ENCODE results near the gene COQ5.
"Not testable (repeated sequence)": the region's sequence is repeated elsewhere in the genome, so short reads cannot be mapped to it uniquely, and the experiment has no call there.

Gene COQ5

GRCh38 chr12:120537856-120538220 lies 8.9 kb upstream of the COQ5 start:
- Histone ChIP-seq H3K4me3 (peak overlapping the region; percentile 1), H3K9me3 (no peaks in the 10 kb centered on the region), H3K4me1 (peaks cover 26% of the 10 kb centered on the region), H3K27me3 (ENCODE audit: low read depth) (no peaks in the 10 kb centered on the region), H3K36me3 (replicated peaks) (peaks cover 13% of the 10 kb centered on the region)
- in situ Hi-C loops (cut with MboI; ENCODE audit: low sequenced_read_pairs), result no loop called here
- DNase-seq (ENCODE audit: low spot score in 2 of 2), result peak in 1 of 2 experiments; percentile 65

GRCh38 chr12:120536064-120536791 lies 7.3 kb upstream of the COQ5 start:
- peaks cover 13% of the 10 kb centered on the region for H3K36me3 ChIP-seq (replicated peaks)
- peaks cover 26% of the 10 kb centered on the region for H3K4me1 ChIP-seq
- no peaks in the 10 kb centered on the region for H3K9me3 ChIP-seq

GRCh38 chr12:120534703-120535655 lies 6.0 kb upstream of the COQ5 start:
- H3K4me1 ChIP-seq, result peaks cover 26% of the 10 kb centered on the region
- H3K9me3 ChIP-seq, result no peaks in the 10 kb centered on the region
- DNase-seq (ENCODE audit: low spot score in 2 of 2), result peak; percentile 44 to 72
- H3K27me3 ChIP-seq (ENCODE audit: low read depth), result no peaks in the 10 kb centered on the region
- peak overlapping the region; percentile 67 for H3K4me3 ChIP-seq
- peaks cover 13% of the 10 kb centered on the region for H3K36me3 ChIP-seq (replicated peaks)
- in situ Hi-C loops (cut with MboI; ENCODE audit: low sequenced_read_pairs), result no loop called here

More at GRCh38 chr12:120536064-120536791, 7.3 kb upstream of the COQ5 start:
- in situ Hi-C loops (cut with MboI; ENCODE audit: low sequenced_read_pairs), result no loop called here
- Histone ChIP-seq H3K4me3 (peak overlapping the region; percentile 67), H3K27me3 (ENCODE audit: low read depth) (no peaks in the 10 kb centered on the region)
- no peak for DNase-seq (ENCODE audit: low spot score in 2 of 2)

- in situ Hi-C loops (cut with MboI; ENCODE audit: low sequenced_read_pairs), result no loop called here
Measured at GRCh38 chr12:120534203-120534702, 5.3 kb upstream of the COQ5 start, which contains the start of gene RNF10. Gene RNF10, plus strand, starts transcription at chr12:120534356. Its CDS starts 456 bp downstream, at chr12:120534812.

GRCh38 chr12:120532701-120533238 lies 3.8 kb upstream of the COQ5 start:
- Histone ChIP-seq H3K4me1 (peaks cover 26% of the 10 kb centered on the region), H3K4me3 (no peak overlapping the region), H3K36me3 (replicated peaks) (peaks cover 8% of the 10 kb centered on the region), H3K27me3 (ENCODE audit: low read depth) (no peaks in the 10 kb centered on the region), H3K9me3 (no peaks in the 10 kb centered on the region)
- DNase-seq (ENCODE audit: low spot score in 2 of 2), result no peak
- in situ Hi-C loops (cut with MboI; ENCODE audit: low sequenced_read_pairs), result no loop called here

More at GRCh38 chr12:120534203-120534702, 5.3 kb upstream of the COQ5 start, which contains the start of gene RNF10:
- H3K4me1 ChIP-seq, result peaks cover 32% of the 10 kb centered on the region
- no peaks in the 10 kb centered on the region for H3K27me3 ChIP-seq (ENCODE audit: low read depth)
- DNase-seq (ENCODE audit: low spot score in 2 of 2), result peak; percentile 79 to 83
- peaks cover 12% of the 10 kb centered on the region for H3K36me3 ChIP-seq (replicated peaks)
- no peaks in the 10 kb centered on the region for H3K9me3 ChIP-seq
- H3K4me3 ChIP-seq, result peak within 1 kb of the TSS; percentile 67

- H3K9me3 ChIP-seq; DNase-seq (ENCODE audit: low spot score in 2 of 2); in situ Hi-C loops (cut with MboI; ENCODE audit: low sequenced_read_pairs); H3K36me3 ChIP-seq (replicated peaks); H3K27me3 ChIP-seq (ENCODE audit: low read depth); H3K4me1 ChIP-seq: not testable (repeated sequence)
- peak overlapping the region; percentile 77 for H3K4me3 ChIP-seq
Measured at GRCh38 chr12:120530418-120530761, 1.4 kb upstream of the COQ5 start.

GRCh38 chr12:120529641-120530417 lies 871 bp upstream of the COQ5 start:
- no peaks in the 10 kb centered on the region for H3K9me3 ChIP-seq
- in situ Hi-C loops (cut with MboI; ENCODE audit: low sequenced_read_pairs), result no loop called here
- peak overlapping the region; percentile 77 for H3K4me3 ChIP-seq
- peak; percentile 59 to 85 for DNase-seq (ENCODE audit: low spot score in 2 of 2)
- H3K36me3 ChIP-seq (replicated peaks), result peaks cover 3% of the 10 kb centered on the region; the same call in 1 of the 2 replicates
- no peaks in the 10 kb centered on the region for H3K27me3 ChIP-seq (ENCODE audit: low read depth)
- peaks cover 10% of the 10 kb centered on the region for H3K4me1 ChIP-seq

GRCh38 chr12:120522568-120522967 lies 6.4 kb downstream of the COQ5 start:
- in situ Hi-C loops (cut with MboI; ENCODE audit: low sequenced_read_pairs), result no loop called here
- Histone ChIP-seq H3K4me3 (no peak overlapping the region), H3K4me1 (no peaks in the 10 kb centered on the region; the same call in 1 of the 2 replicates), H3K36me3 (replicated peaks) (peaks cover 10% of the 10 kb centered on the region), H3K27me3 (ENCODE audit: low read depth) (no peaks in the 10 kb centered on the region), H3K9me3 (no peaks in the 10 kb centered on the region)
- no peak for DNase-seq (ENCODE audit: low spot score in 2 of 2)

- H3K4me1 ChIP-seq; H3K4me3 ChIP-seq; in situ Hi-C loops (cut with MboI; ENCODE audit: low sequenced_read_pairs); DNase-seq (ENCODE audit: low spot score in 2 of 2); H3K27me3 ChIP-seq (ENCODE audit: low read depth); H3K9me3 ChIP-seq: not testable (repeated sequence)
- peaks cover 29% of the 10 kb centered on the region for H3K36me3 ChIP-seq (replicated peaks)
Measured at GRCh38 chr12:120519324-120519723, 9.6 kb downstream of the COQ5 start.

- no peak for DNase-seq (ENCODE audit: low spot score in 2 of 2)
- peaks cover 37% of the 10 kb centered on the region for H3K36me3 ChIP-seq (replicated peaks)
- no peak overlapping the region for H3K4me3 ChIP-seq
- in situ Hi-C loops (cut with MboI; ENCODE audit: low sequenced_read_pairs), result no loop called here
- H3K27me3 ChIP-seq (ENCODE audit: low read depth), result no peaks in the 10 kb centered on the region
- H3K9me3 ChIP-seq, result no peaks in the 10 kb centered on the region
- no peaks in the 10 kb centered on the region; the same call in 1 of the 2 replicates for H3K4me1 ChIP-seq
Measured at GRCh38 chr12:120515496-120515895, 13.5 kb downstream of the COQ5 start.

- H3K27me3 ChIP-seq (ENCODE audit: low read depth), result no peaks in the 10 kb centered on the region
- no peaks in the 10 kb centered on the region; the same call in 1 of the 2 replicates for H3K4me1 ChIP-seq
- peaks cover 42% of the 10 kb centered on the region for H3K36me3 ChIP-seq (replicated peaks)
- H3K9me3 ChIP-seq, result no peaks in the 10 kb centered on the region
- no peak overlapping the region for H3K4me3 ChIP-seq
- DNase-seq (ENCODE audit: low spot score in 2 of 2), result no peak
- in situ Hi-C loops (cut with MboI; ENCODE audit: low sequenced_read_pairs), result no loop called here
Measured at GRCh38 chr12:120514002-120514401, 15.0 kb downstream of the COQ5 start.

- no peak for DNase-seq (ENCODE audit: low spot score in 2 of 2)
Measured at GRCh38 chr12:120508537-120508936, 20.4 kb downstream of the COQ5 start.

GRCh38 chr12:120504587-120504986 lies 24.4 kb downstream of the COQ5 start:
- no peak overlapping the region for H3K4me3 ChIP-seq

More at GRCh38 chr12:120508537-120508936, 20.4 kb downstream of the COQ5 start:
- peaks cover 34% of the 10 kb centered on the region for H3K36me3 ChIP-seq (replicated peaks)
- H3K4me3 ChIP-seq, result no peak overlapping the region
- no peaks in the 10 kb centered on the region for H3K27me3 ChIP-seq (ENCODE audit: low read depth)
- in situ Hi-C loops (cut with MboI; ENCODE audit: low sequenced_read_pairs), result no loop called here
- H3K9me3 ChIP-seq, result no peaks in the 10 kb centered on the region
- peaks cover 9% of the 10 kb centered on the region for H3K4me1 ChIP-seq

More at GRCh38 chr12:120504587-120504986, 24.4 kb downstream of the COQ5 start:
- H3K9me3 ChIP-seq, result no peaks in the 10 kb centered on the region
- DNase-seq (ENCODE audit: low spot score in 2 of 2), result peak; percentile 37 to 65
- H3K27me3 ChIP-seq (ENCODE audit: low read depth), result no peaks in the 10 kb centered on the region
- H3K4me1 ChIP-seq, result peaks cover 9% of the 10 kb centered on the region
- H3K36me3 ChIP-seq (replicated peaks), result peaks cover 26% of the 10 kb centered on the region
- in situ Hi-C loops (cut with MboI; ENCODE audit: low sequenced_read_pairs), result no loop called here

Measured in HAP-1 (cell line).